Measurements from ENCODE around the gene CARMIL3.

DNA sequence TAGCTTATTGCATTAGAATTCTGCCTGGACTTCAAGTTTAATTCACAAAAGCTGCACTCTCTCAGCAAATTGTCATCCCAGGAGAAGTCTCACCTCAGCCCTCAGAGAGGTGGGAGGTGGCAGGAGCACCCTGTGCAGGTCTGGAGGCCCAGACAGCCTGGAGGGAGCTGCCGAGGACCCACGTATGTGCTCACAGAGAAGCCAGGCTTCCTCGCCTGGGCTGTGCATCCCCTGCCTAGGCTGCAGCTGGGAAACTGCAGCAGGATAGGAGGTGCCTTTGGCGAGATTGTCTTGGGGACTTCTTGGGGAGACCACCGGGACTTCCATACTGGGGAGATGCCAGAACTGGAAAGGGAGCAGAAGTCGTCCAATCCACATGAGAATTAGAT, 28.3 kb downstream of the CARMIL3 start:
- TF ChIP-seq, protein P1, sequence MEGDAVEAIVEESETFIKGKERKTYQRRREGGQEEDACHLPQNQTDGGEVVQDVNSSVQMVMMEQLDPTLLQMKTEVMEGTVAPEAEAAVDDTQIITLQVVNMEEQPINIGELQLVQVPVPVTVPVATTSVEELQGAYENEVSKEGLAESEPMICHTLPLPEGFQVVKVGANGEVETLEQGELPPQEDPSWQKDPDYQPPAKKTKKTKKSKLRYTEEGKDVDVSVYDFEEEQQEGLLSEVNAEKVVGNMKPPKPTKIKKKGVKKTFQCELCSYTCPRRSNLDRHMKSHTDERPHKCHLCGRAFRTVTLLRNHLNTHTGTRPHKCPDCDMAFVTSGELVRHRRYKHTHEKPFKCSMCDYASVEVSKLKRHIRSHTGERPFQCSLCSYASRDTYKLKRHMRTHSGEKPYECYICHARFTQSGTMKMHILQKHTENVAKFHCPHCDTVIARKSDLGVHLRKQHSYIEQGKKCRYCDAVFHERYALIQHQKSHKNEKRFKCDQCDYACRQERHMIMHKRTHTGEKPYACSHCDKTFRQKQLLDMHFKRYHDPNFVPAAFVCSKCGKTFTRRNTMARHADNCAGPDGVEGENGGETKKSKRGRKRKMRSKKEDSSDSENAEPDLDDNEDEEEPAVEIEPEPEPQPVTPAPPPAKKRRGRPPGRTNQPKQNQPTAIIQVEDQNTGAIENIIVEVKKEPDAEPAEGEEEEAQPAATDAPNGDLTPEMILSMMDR (conservative IDR thresholded peaks at IDR 0.05; ENCODE audit: low read length): no peak
- TF ChIP-seq EZH2phosphoT487 (IDR thresholded peaks at IDR 0.05; ENCODE audit: borderline replicate concordance, low read depth, low read length): no peak

Data from OCI-LY7 (cell line).